Hepatocyte (in vitro differentiated cells): ENCODE measurements around the gene STK40. TPM values are rescaled to one million over a fixed set of nuclear protein-coding genes. Genes with fewer than 3 reads are reported as not detected.

Experiments
- DNase-seq: peaks from one replicate; pipeline ENCODE4 v3.0.0-alpha.2; 2016; ENCODE audit warnings: low spot score
- H2AFZ ChIP-seq: fragments of 200-600 bp; sonication (generic); 2 replicates; pipeline ENCODE4 v1.6.0; 2016; ENCODE audit warnings: antibody characterized with exemption, mild to moderate bottlenecking
- H3K27ac ChIP-seq: fragments of 200-600 bp; sonication (generic); 2 replicates; pipeline ENCODE4 v1.5.1; 2016; ENCODE audit warnings: mild to moderate bottlenecking
- H3K27me3 ChIP-seq: fragments of 200-600 bp; sonication (generic); 2 replicates; pipeline ENCODE4 v1.6.1; 2016
- H3K36me3 ChIP-seq: fragments of 200-600 bp; sonication (generic); replicated peaks from 2 replicates; pipeline ENCODE4 v1.5.1; 2016; ENCODE audit warnings: low read depth; ENCODE audit not compliant: insufficient read depth
- H3K4me1 ChIP-seq: fragments of 200-600 bp; sonication (generic); 2 replicates; pipeline ENCODE4 v1.5.1; 2016; ENCODE audit warnings: mild to moderate bottlenecking, moderate library complexity; ENCODE audit not compliant: insufficient read depth
- H3K4me2 ChIP-seq: fragments of 200-600 bp; sonication (generic); 2 replicates; pipeline ENCODE4 v1.6.0; 2016
- H3K4me3 ChIP-seq: fragments of 200-600 bp; sonication (generic); 2 replicates; pipeline ENCODE4 v1.5.1; 2016; ENCODE audit warnings: mild to moderate bottlenecking
- H3K79me2 ChIP-seq: fragments of 200-600 bp; sonication (generic); 2 replicates; pipeline ENCODE4 v1.6.0; 2017; ENCODE audit warnings: mild to moderate bottlenecking
- H3K9me2 ChIP-seq: fragments of 200-600 bp; sonication (generic); replicated peaks from 2 replicates; pipeline ENCODE4 v1.6.0; 2017; ENCODE audit warnings: mild to moderate bottlenecking; ENCODE audit not compliant: insufficient read depth
- H3K9me3 ChIP-seq: fragments of 200-600 bp; sonication (generic); 2 replicates; pipeline ENCODE4 v1.5.1; 2016; ENCODE audit warnings: low read depth, mild to moderate bottlenecking
- H4K20me1 ChIP-seq: fragments of 200-600 bp; sonication (generic); 2 replicates; pipeline ENCODE4 v1.6.0; 2016; ENCODE audit warnings: mild to moderate bottlenecking; ENCODE audit not compliant: insufficient read depth, poor library complexity, severe bottlenecking
- CTCF ChIP-seq: fragments of 200-600 bp; sonication (generic); IDR thresholded peaks from 2 replicates; pipeline ENCODE4 v1.5.1; 2016; ENCODE audit warnings: antibody characterized with exemption, mild to moderate bottlenecking; ENCODE audit not compliant: poor library complexity
- EZH2 ChIP-seq: fragments of 200-600 bp; sonication (generic); IDR thresholded peaks from 2 replicates; pipeline ENCODE4 v1.6.1; 2016; ENCODE audit warnings: antibody characterized with exemption, mild to moderate bottlenecking, borderline replicate concordance
- EZH2phosphoT487 ChIP-seq: fragments of 200-600 bp; sonication (generic); IDR thresholded peaks from one replicate; pipeline ENCODE4 v1.6.1; 2018; ENCODE audit warnings: antibody characterized with exemption, mild to moderate bottlenecking, low read depth, moderate library complexity; ENCODE audit not compliant: unreplicated experiment, severe bottlenecking
- WGBS: methylation state at CpG from one replicate; pipeline ENCODE4 v1.1.6; 2016; ENCODE audit warnings: low lambda C conversion rate; ENCODE audit errors: missing lambda C conversion rate; 5-methylcytosine and 5-hydroxymethylcytosine counted together
- polyA plus RNA-seq: library from polyadenylated mRNA; unstranded; fragments of >200 nt; fragmentation: Nextera tagmentation; extraction: Ambion mirVana; gene quantifications from 2 replicates; pipeline ENCODE4 v1.2.1, GENCODE V29; 2016
- total RNA-seq: library from RNA; depleted of rRNA; stranded (reverse); fragments of >200 nt; gene quantifications from 2 replicates; pipeline ENCODE4 v1.2.3, GENCODE V29; 2014

Gene STK40
- total and polyA plus RNA-seq, 2 experiments from 2014 or later: 30.7 to 56.3 TPM

GRCh38 chr1:36346741-36347370 lies 38.9 kb downstream of the STK40 start:
- H3K9me2 ChIP-seq: no peaks in the 10 kb centered on the region
- WGBS: 95% methylated on average over 8 of the region's 8 CpGs
- H3K4me1 ChIP-seq: peaks cover 12% of the 10 kb centered on the region
- no peaks in the 10 kb centered on the region for H3K79me2 ChIP-seq
- no peak overlapping the region for H2AFZ ChIP-seq
- TF ChIP-seq EZH2phosphoT487: no peak
- no peak for TF ChIP-seq EZH2
- TF ChIP-seq CTCF: no peak
- no peaks in the 10 kb centered on the region for H4K20me1 ChIP-seq
- H3K36me3 ChIP-seq: no peaks in the 10 kb centered on the region
- H3K4me2 ChIP-seq: no peak overlapping the region
- no peaks in the 10 kb centered on the region for H3K27me3 ChIP-seq
- H3K4me3 ChIP-seq: no peak overlapping the region
- no peaks in the 10 kb centered on the region for H3K9me3 ChIP-seq
- H3K27ac ChIP-seq: no peak overlapping the region
- DNase-seq: no peak

GRCh38 chr1:36345353-36345752 lies 40.4 kb downstream of the STK40 start:
- H3K27me3 ChIP-seq: no peaks in the 10 kb centered on the region
- H3K79me2 ChIP-seq: no peaks in the 10 kb centered on the region
- H3K36me3 ChIP-seq: no peaks in the 10 kb centered on the region
- H3K4me1 ChIP-seq: no peaks in the 10 kb centered on the region
- TF ChIP-seq EZH2phosphoT487 (no peak), CTCF (no peak), EZH2 (no peak)
- H2AFZ ChIP-seq: no peak overlapping the region
- no peak for DNase-seq
- H3K9me2 ChIP-seq: no peaks in the 10 kb centered on the region
- H3K4me3 ChIP-seq: no peak overlapping the region
- no peaks in the 10 kb centered on the region for H4K20me1 ChIP-seq
- H3K27ac ChIP-seq: no peak overlapping the region
- WGBS: 97% methylated on average over 7 of the region's 7 CpGs
- no peak overlapping the region for H3K4me2 ChIP-seq
- H3K9me3 ChIP-seq: no peaks in the 10 kb centered on the region

GRCh38 chr1:36344395-36344680 lies 41.4 kb downstream of the STK40 start:
- no peaks in the 10 kb centered on the region for H3K9me3 ChIP-seq
- H3K4me1 ChIP-seq: no peaks in the 10 kb centered on the region
- H3K79me2 ChIP-seq: no peaks in the 10 kb centered on the region
- no peak overlapping the region for H2AFZ ChIP-seq
- H3K9me2 ChIP-seq: no peaks in the 10 kb centered on the region
- H4K20me1 ChIP-seq: no peaks in the 10 kb centered on the region
- H3K4me2 ChIP-seq: no peak overlapping the region
- no peak for TF ChIP-seq EZH2
- no peak for TF ChIP-seq EZH2phosphoT487
- TF ChIP-seq CTCF: no peak
- H3K27ac ChIP-seq: no peak overlapping the region
- no peak overlapping the region for H3K4me3 ChIP-seq
- 98% methylated on average over 8 of the region's 8 CpGs for WGBS
- no peaks in the 10 kb centered on the region for H3K27me3 ChIP-seq
- no peaks in the 10 kb centered on the region for H3K36me3 ChIP-seq
- no peak for DNase-seq
